K562 (cell line): ENCODE results near the gene RIMS3.

ENCODE experiments used
- ARNT ChIP-seq, 2 experiments: fragments of 450-650 bp; IDR thresholded peaks; 2 replicates each; pipeline ENCODE4 v1.6.1; 2016; ENCODE audit warnings: mild to moderate bottlenecking in 1 of 2
- HDAC6 ChIP-seq: IDR thresholded peaks from 2 replicates; pipeline ENCODE4 v1.6.1; 2012; ENCODE audit warnings: low read depth, mild to moderate bottlenecking, control low read depth, inconsistent platforms, low read length, moderate library complexity
- KLF13 ChIP-seq: fragments of 450-650 bp; IDR thresholded peaks from 2 replicates; pipeline ENCODE4 v1.6.1; 2016; ENCODE audit warnings: missing genetic modification characterization, low read depth, mild to moderate bottlenecking, missing compliant biosample characterization, moderate library complexity, borderline replicate concordance
- RFX5 ChIP-seq: IDR thresholded peaks from 2 replicates; pipeline ENCODE4 v1.6.1; 2011; ENCODE audit warnings: low read depth, mild to moderate bottlenecking, improper control_type of control experiment, low read length
- ZNF431 ChIP-seq: sonication (generic); formaldehyde crosslinking; IDR thresholded peaks from 2 replicates; pipeline ENCODE4 v1.8.0; 2022; ENCODE audit warnings: mild to moderate bottlenecking, missing genetic modification reagents

GRCh38 chr1:40651138-40651857 lies 14.2 kb downstream of the RIMS3 start:
- TF ChIP-seq RFX5 = no peak
- no peak for TF ChIP-seq KLF13 (tag)
- no peak for TF ChIP-seq HDAC6
- no peak for TF ChIP-seq ARNT (IDR thresholded peaks at IDR 0.05)
- no peak for TF ChIP-seq ZNF431 (CRISPR knock-in tag)
